ENCODE data around the gene SURF6.

DNA sequence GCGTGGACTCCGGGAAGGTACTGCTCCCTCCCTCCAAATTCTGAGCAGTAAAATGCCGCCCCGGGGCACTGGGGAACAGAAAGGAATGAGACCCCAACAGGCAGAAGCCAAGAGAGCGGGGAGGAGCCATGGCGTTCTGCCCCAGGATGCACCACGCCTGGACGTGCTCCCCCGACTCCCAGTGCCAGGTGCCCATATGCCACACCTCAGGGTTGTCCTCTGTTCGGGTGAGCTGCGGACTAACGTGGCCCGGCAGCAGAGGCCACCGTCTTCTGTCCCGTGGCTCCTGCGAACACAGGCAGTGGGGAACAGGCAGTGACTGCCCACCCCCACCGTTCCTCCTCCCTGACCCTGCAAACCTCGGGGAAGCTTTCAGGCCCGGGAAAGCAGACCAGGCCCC lies 4.8 kb downstream of the SURF6 start:
- TF ChIP-seq, protein P1, sequence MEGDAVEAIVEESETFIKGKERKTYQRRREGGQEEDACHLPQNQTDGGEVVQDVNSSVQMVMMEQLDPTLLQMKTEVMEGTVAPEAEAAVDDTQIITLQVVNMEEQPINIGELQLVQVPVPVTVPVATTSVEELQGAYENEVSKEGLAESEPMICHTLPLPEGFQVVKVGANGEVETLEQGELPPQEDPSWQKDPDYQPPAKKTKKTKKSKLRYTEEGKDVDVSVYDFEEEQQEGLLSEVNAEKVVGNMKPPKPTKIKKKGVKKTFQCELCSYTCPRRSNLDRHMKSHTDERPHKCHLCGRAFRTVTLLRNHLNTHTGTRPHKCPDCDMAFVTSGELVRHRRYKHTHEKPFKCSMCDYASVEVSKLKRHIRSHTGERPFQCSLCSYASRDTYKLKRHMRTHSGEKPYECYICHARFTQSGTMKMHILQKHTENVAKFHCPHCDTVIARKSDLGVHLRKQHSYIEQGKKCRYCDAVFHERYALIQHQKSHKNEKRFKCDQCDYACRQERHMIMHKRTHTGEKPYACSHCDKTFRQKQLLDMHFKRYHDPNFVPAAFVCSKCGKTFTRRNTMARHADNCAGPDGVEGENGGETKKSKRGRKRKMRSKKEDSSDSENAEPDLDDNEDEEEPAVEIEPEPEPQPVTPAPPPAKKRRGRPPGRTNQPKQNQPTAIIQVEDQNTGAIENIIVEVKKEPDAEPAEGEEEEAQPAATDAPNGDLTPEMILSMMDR (IDR thresholded peaks at IDR 0.05) = no peak
- TF ChIP-seq POLR2AphosphoS5 (IDR thresholded peaks at IDR 0.05; ENCODE audit: low read depth, low read length) = no peak
- TF ChIP-seq, protein P2, sequence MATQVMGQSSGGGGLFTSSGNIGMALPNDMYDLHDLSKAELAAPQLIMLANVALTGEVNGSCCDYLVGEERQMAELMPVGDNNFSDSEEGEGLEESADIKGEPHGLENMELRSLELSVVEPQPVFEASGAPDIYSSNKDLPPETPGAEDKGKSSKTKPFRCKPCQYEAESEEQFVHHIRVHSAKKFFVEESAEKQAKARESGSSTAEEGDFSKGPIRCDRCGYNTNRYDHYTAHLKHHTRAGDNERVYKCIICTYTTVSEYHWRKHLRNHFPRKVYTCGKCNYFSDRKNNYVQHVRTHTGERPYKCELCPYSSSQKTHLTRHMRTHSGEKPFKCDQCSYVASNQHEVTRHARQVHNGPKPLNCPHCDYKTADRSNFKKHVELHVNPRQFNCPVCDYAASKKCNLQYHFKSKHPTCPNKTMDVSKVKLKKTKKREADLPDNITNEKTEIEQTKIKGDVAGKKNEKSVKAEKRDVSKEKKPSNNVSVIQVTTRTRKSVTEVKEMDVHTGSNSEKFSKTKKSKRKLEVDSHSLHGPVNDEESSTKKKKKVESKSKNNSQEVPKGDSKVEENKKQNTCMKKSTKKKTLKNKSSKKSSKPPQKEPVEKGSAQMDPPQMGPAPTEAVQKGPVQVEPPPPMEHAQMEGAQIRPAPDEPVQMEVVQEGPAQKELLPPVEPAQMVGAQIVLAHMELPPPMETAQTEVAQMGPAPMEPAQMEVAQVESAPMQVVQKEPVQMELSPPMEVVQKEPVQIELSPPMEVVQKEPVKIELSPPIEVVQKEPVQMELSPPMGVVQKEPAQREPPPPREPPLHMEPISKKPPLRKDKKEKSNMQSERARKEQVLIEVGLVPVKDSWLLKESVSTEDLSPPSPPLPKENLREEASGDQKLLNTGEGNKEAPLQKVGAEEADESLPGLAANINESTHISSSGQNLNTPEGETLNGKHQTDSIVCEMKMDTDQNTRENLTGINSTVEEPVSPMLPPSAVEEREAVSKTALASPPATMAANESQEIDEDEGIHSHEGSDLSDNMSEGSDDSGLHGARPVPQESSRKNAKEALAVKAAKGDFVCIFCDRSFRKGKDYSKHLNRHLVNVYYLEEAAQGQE (IDR thresholded peaks at IDR 0.05; ENCODE audit: insufficient read depth in 1 of 2, low read depth in 2 of 2, low read length in 1 of 2) = no peak
